Stimulated activated CD4-positive, alpha-beta T cell treated with anti-CD3 and anti-CD28 coated beads, Interleukin-1b, Interleukin-23, amount 100 ng/mL, for 48 hours (primary cell): Measurements from ENCODE around the gene ZNF3.

Experiments used
- DNase-seq: peaks from one replicate; pipeline ENCODE4 v3.0.0-alpha.2; 2020

Gene ZNF3

GRCh38 chr7:100044718-100045117, 36.8 kb downstream of the ZNF3 start:
- no peak for DNase-seq

GRCh38 chr7:100040575-100040974, 40.9 kb downstream of the ZNF3 start:
- DNase-seq = no peak

GRCh38 chr7:100038326-100038725, 43.2 kb downstream of the ZNF3 start:
- DNase-seq = no peak

- DNase-seq = no peak
Measured at GRCh38 chr7:100035876-100036275, 45.6 kb downstream of the ZNF3 start.

GRCh38 chr7:100034871-100035510, 46.5 kb downstream of the ZNF3 start:
- DNase-seq = no peak

- DNase-seq = no peak
Measured at GRCh38 chr7:100033526-100033925, 48.0 kb downstream of the ZNF3 start.

- no peak for DNase-seq
Measured at GRCh38 chr7:100029596-100029995, 51.9 kb downstream of the ZNF3 start.

- no peak for DNase-seq
Measured at GRCh38 chr7:100027197-100027596, 54.3 kb downstream of the ZNF3 start.

GRCh38 chr7:100024020-100024619, 57.4 kb downstream of the ZNF3 start:
- DNase-seq = no peak

GRCh38 chr7:100023526-100023925, 58.0 kb downstream of the ZNF3 start:
- no peak for DNase-seq

- DNase-seq = no peak
Measured at GRCh38 chr7:100022621-100023020, 58.9 kb downstream of the ZNF3 start.

- DNase-seq = no peak
Measured at GRCh38 chr7:100021297-100021696, 60.2 kb downstream of the ZNF3 start.
